B cell (primary cell): ENCODE measurements around the gene AGGF1. TPM values are rescaled to one million over a fixed set of nuclear protein-coding genes. Genes with fewer than 3 reads are reported as not detected.
A peak's percentile ranks its signal among the peaks of the same experiment; 100 is the strongest.

Experiments
- ATAC-seq: fragments of 200-7000 bp; cut with Tn5 transposase; one replicate; pipeline ENCODE4 v1.10.0; 2021; ENCODE audit warnings: low read depth, mild to moderate bottlenecking, moderate number of reproducible peaks, moderate library complexity
- CTCF ChIA-PET: fragments of 350-600 bp; sonication (Branson Sonifier 250); formaldehyde crosslinking; loops from one replicate; lab custom pipeline; 2021; ENCODE audit warnings: antibody characterized with exemption, inconsistent platforms; lab: Charles Lee
- POLR2A ChIA-PET: fragments of 350-600 bp; sonication (Branson Sonifier 250); formaldehyde crosslinking; loops from one replicate; lab custom pipeline; 2021; ENCODE audit warnings: antibody characterized with exemption; lab: Charles Lee
- DNase-seq: peaks from one replicate; pipeline ENCODE4 v3.0.0; 2013
- H2AFZ ChIP-seq: 2 replicates; pipeline ENCODE4 v1.6.1; 2012; ENCODE audit warnings: mild to moderate bottlenecking, low read depth, low read length; ENCODE audit not compliant: insufficient read depth, poor library complexity, severe bottlenecking
- H3K27ac ChIP-seq, 2 donors: 1 replicate in 1 of 2; 2 replicates in 1 of 2; pipeline ENCODE4 v1.5.1; 2012 to 2013; ENCODE audit warnings: low read length in 2 of 2, mild to moderate bottlenecking in 2 of 2, moderate library complexity in 1 of 2
- H3K27me3 ChIP-seq, 4 experiments: fragments of 200-600 bp in 1 of 4; sonication (generic) in 1 of 4; replicated peaks in 1 of 4; 1 replicate in 2 of 4; 2 replicates in 2 of 4; pipeline versions ENCODE4 v1.6.1 to v1.7.0; 2013 to 2016; ENCODE audit warnings: low read length in 3 of 4, mild to moderate bottlenecking in 2 of 4, mixed read lengths in 1 of 4, moderate library complexity in 1 of 4; ENCODE audit not compliant: insufficient read depth in 4 of 4, control insufficient read depth in 3 of 4; ENCODE audit errors: control extremely low read depth in 1 of 4
- H3K36me3 ChIP-seq, 2 experiments: replicated peaks in 1 of 2; 1 replicate in 1 of 2; 2 replicates in 1 of 2; pipeline versions ENCODE4 v1.6.1 to v1.7.1; 2013; ENCODE audit warnings: low read length in 1 of 2; ENCODE audit not compliant: insufficient read depth in 2 of 2, control insufficient read depth in 1 of 2; ENCODE audit errors: control extremely low read depth in 1 of 2, extremely low read depth in 1 of 2
- H3K4me1 ChIP-seq, 2 donors: fragments of 200-600 bp in 1 of 2; sonication (generic) in 1 of 2; 1 replicate in 1 of 2; 2 replicates in 1 of 2; pipeline versions ENCODE4 v1.5.1 to v1.6.1; 2013 to 2017; ENCODE audit warnings: low read length in 2 of 2; ENCODE audit not compliant: control insufficient read depth in 2 of 2, insufficient read depth in 2 of 2
- H3K4me2 ChIP-seq: replicated peaks from 2 replicates; pipeline ENCODE3; 2012; ENCODE audit warnings: mild to moderate bottlenecking, low read depth, low read length; ENCODE audit not compliant: poor library complexity, severe bottlenecking
- H3K4me3 ChIP-seq, 5 experiments: fragments of 200-600 bp in 1 of 5; sonication (generic) in 1 of 5; 1 replicate in 3 of 5; 2 replicates in 2 of 5; pipeline versions ENCODE4 v1.5.1 to v1.7.0; 2011 to 2016; ENCODE audit warnings: low read length in 4 of 5, mild to moderate bottlenecking in 4 of 5, low read depth in 2 of 5, control low read depth in 1 of 5, moderate library complexity in 1 of 5; ENCODE audit not compliant: insufficient read depth in 1 of 5; ENCODE audit errors: control extremely low read depth in 1 of 5, extremely low read depth in 1 of 5
- H3K79me2 ChIP-seq: fragments of 200-600 bp; sonication (generic); one replicate; pipeline ENCODE4 v1.6.0; 2016; ENCODE audit warnings: low read length; ENCODE audit not compliant: control insufficient read depth, insufficient read depth
- H3K9ac ChIP-seq: fragments of 200-600 bp; sonication (generic); 2 replicates; pipeline ENCODE4 v1.6.1; 2017; ENCODE audit warnings: mild to moderate bottlenecking, low read length, moderate library complexity
- H3K9me3 ChIP-seq, 3 donors: one replicate each; pipeline versions ENCODE4 v1.6.1 to v1.7.1; 2013; ENCODE audit warnings: low read length in 2 of 3; ENCODE audit not compliant: control insufficient read depth in 2 of 3, insufficient read depth in 1 of 3; ENCODE audit errors: control extremely low read depth in 1 of 3
- H4K20me1 ChIP-seq: 2 replicates; pipeline ENCODE4 v1.6.0; 2012; ENCODE audit warnings: mild to moderate bottlenecking, low read length; ENCODE audit not compliant: insufficient read depth, control insufficient read depth, poor library complexity, severe bottlenecking
- H3K27ac Mint-ChIP-seq: one replicate; pipeline ENCODE4 v1.8.0; 2021; ENCODE audit warnings: mixed read lengths
- H3K27me3 Mint-ChIP-seq: one replicate; pipeline ENCODE4 v1.8.0; 2021; ENCODE audit warnings: mixed read lengths
- H3K4me1 Mint-ChIP-seq: one replicate; pipeline ENCODE4 v1.8.0; 2021; ENCODE audit warnings: mixed read lengths
- H3K4me3 Mint-ChIP-seq: one replicate; pipeline ENCODE4 v1.8.0; 2021; ENCODE audit warnings: mixed read lengths
- H3K9me3 Mint-ChIP-seq: one replicate; pipeline ENCODE4 v1.8.0; 2022; ENCODE audit warnings: mixed read lengths; ENCODE audit not compliant: insufficient read depth
- CTCF ChIP-seq: fragments of 200-600 bp; IDR thresholded peaks from one replicate; pipeline ENCODE4 v1.8.0; 2022; ENCODE audit warnings: antibody characterized with exemption, mild to moderate bottlenecking
- EZH2 ChIP-seq: IDR thresholded peaks from 2 replicates; pipeline ENCODE4 v1.6.1; 2012; ENCODE audit warnings: borderline replicate concordance, low read depth, mild to moderate bottlenecking, moderate library complexity, low read length; ENCODE audit not compliant: insufficient read depth, poor library complexity, severe bottlenecking
- WGBS: methylation state at CpG from one replicate; pipeline ENCODE4 v1.1.5; 2013; ENCODE audit warnings: missing lambda C conversion rate; ENCODE audit not compliant: insufficient coverage; 5-methylcytosine and 5-hydroxymethylcytosine counted together
- intact Hi-C: fragments of 100-400 bp; cut with micrococcal nuclease; formaldehyde crosslinking; loops from one replicate; pipeline ENCODE4 v1.10.0; 2022
- polyA plus RNA-seq: library from polyadenylated mRNA; depleted of rRNA; stranded (reverse); fragments of >200 nt; gene quantifications from 2 replicates; pipeline ENCODE4 v1.2.3, GENCODE V29; 2012
- total RNA-seq, 2 donors: library from RNA; stranded (reverse); fragments of 120-200 nt in 1 of 2; gene quantifications; 1 replicate in 1 of 2; 2 replicates in 1 of 2; pipeline versions ENCODE4 v1.2.3 to v1.2.4, GENCODE V29; 2013 to 2022

AGGF1 gene
- total and polyA plus RNA-seq, 2 donors (not counting 1 experiment from before 2014, with no cell fraction given): 9.3 to 25.6 TPM

- Mint-ChIP-seq H3K27ac (no peak overlapping the region), H3K4me3 (no peak overlapping the region), H3K27me3 (peaks cover 14% of the 10 kb centered on the region), H3K4me1 (no peaks in the 10 kb centered on the region), H3K9me3 (no peaks in the 10 kb centered on the region)
- H3K4me1 ChIP-seq: no peaks in the 10 kb centered on the region
- CTCF ChIA-PET: no interaction called here
- no peak overlapping the region for H3K9ac ChIP-seq
- H3K36me3 ChIP-seq: no peaks in the 10 kb centered on the region
- ATAC-seq (no peak), DNase-seq (no peak)
- no peaks in the 10 kb centered on the region for H3K9me3 ChIP-seq
- WGBS: 80% methylated on average over 2 of the region's 2 CpGs
- no peak overlapping the region for H3K4me3 ChIP-seq
- H3K4me2 ChIP-seq: no peak overlapping the region
- H4K20me1 ChIP-seq: no peaks in the 10 kb centered on the region
- no peak overlapping the region for H2AFZ ChIP-seq
- intact Hi-C loops: no loop called here
- TF ChIP-seq CTCF (no peak), EZH2 (no peak)
- H3K27ac ChIP-seq: no peak overlapping the region
- POLR2A ChIA-PET: interaction anchor here (0.6 kb wide), 1 partner anchor 98 kb away, joined by 7 read pairs; no protein-coding TSS in a partner anchor
- no peaks in the 10 kb centered on the region for H3K79me2 ChIP-seq
- peaks cover 0 to 8% (median 3%) of the 10 kb centered on the region in 4 experiments for H3K27me3 ChIP-seq
Observed at GRCh38 chr5:77012601-77013000, 17.6 kb upstream of the AGGF1 start.

GRCh38 chr5:77015938-77016569, 14.2 kb upstream of the AGGF1 start:
- WGBS: 0% methylated on average over 1 of the region's 3 CpGs
- Histone ChIP-seq H3K9me3 (peaks cover 0 to 2% (median 0%) of the 10 kb centered on the region in 3 donors), H3K9ac (no peak overlapping the region), H3K27ac (no peak overlapping the region), H4K20me1 (no peaks in the 10 kb centered on the region), H3K4me3 (no peak overlapping the region), H3K36me3 (no peaks in the 10 kb centered on the region), H3K4me1 (no peaks in the 10 kb centered on the region), H2AFZ (no peak overlapping the region), H3K4me2 (no peak overlapping the region), H3K27me3 (peaks cover 0 to 7% (median 4%) of the 10 kb centered on the region in 4 experiments), H3K79me2 (no peaks in the 10 kb centered on the region)
- intact Hi-C loops: no loop called here
- DNase-seq: peak; percentile 29
- H3K27ac Mint-ChIP-seq: no peak overlapping the region
- no peak overlapping the region for H3K4me3 Mint-ChIP-seq
- peaks cover 30% of the 10 kb centered on the region for H3K27me3 Mint-ChIP-seq
- no peak for ATAC-seq
- H3K9me3 Mint-ChIP-seq: no peaks in the 10 kb centered on the region
- CTCF ChIA-PET: interaction anchor here (1.0 to 1.7 kb wide), 3 partner anchors 146 to 242 kb away, joined by 3 to 6 read pairs (median 5); no protein-coding TSS in a partner anchor
- no peak for TF ChIP-seq CTCF
- no peaks in the 10 kb centered on the region for H3K4me1 Mint-ChIP-seq
- POLR2A ChIA-PET: no interaction called here
